Stimulated activated naive CD8-positive, alpha-beta T cell treated with anti-CD3 and anti-CD28 coated beads, Interleukin-15, amount 100 ng/mL, for 72 hours (primary cell): ENCODE data around the gene MADD.

Source experiments
- ATAC-seq: fragments of 150-1000 bp; cut with Tn5 transposase; 2 replicates; pipeline ENCODE4 v1.10.0; 2021; ENCODE audit warnings: mild to moderate bottlenecking, moderate library complexity
- DNase-seq, 2 donors: peaks; one replicate each; pipeline ENCODE4 v3.0.0; 2021 to 2022
- H3K27ac Mint-ChIP-seq, 2 donors: one replicate each; pipeline ENCODE4 v1.8.0; 2022; ENCODE audit warnings: mild to moderate bottlenecking in 2 of 2, mixed read lengths in 2 of 2, moderate library complexity in 2 of 2
- H3K27me3 Mint-ChIP-seq: one replicate; pipeline ENCODE4 v1.8.0; 2022; ENCODE audit warnings: mixed read lengths
- H3K4me1 Mint-ChIP-seq: one replicate; pipeline ENCODE4 v1.8.0; 2022; ENCODE audit warnings: mild to moderate bottlenecking, mixed read lengths
- H3K4me3 Mint-ChIP-seq, 2 donors: one replicate each; pipeline ENCODE4 v1.8.0; 2022; ENCODE audit warnings: mild to moderate bottlenecking in 2 of 2, mixed read lengths in 2 of 2, moderate library complexity in 1 of 2
- H3K9me3 Mint-ChIP-seq, 2 donors: one replicate each; pipeline ENCODE4 v1.8.0; 2022; ENCODE audit warnings: mixed read lengths in 2 of 2

Gene MADD

GRCh38 chr11:47269829-47270305, at the start of gene MADD:
TSS of gene MADD (plus strand) at chr11:47270133.
- no peaks in the 10 kb centered on the region for H3K9me3 Mint-ChIP-seq
- peaks cover 68% of the 10 kb centered on the region for H3K4me1 Mint-ChIP-seq
- H3K4me3 Mint-ChIP-seq: peak within 1 kb of the TSS; percentile 84 to 88
- DNase-seq (peak; percentile 90 to 95), ATAC-seq (peak; percentile 86)
- peak within 1 kb of the TSS; percentile 96 to 99 for H3K27ac Mint-ChIP-seq
- no peaks in the 10 kb centered on the region for H3K27me3 Mint-ChIP-seq

GRCh38 chr11:47220401-47220821, 49.5 kb upstream of the MADD start:
- H3K27me3 Mint-ChIP-seq: no peaks in the 10 kb centered on the region
- H3K4me1 Mint-ChIP-seq: peaks cover 70% of the 10 kb centered on the region
- H3K27ac Mint-ChIP-seq: peak overlapping the region; percentile 28 to 59
- no peak for DNase-seq
- no peaks in the 10 kb centered on the region for H3K9me3 Mint-ChIP-seq
- peak overlapping the region; percentile 4 to 18 for H3K4me3 Mint-ChIP-seq
- no peak for ATAC-seq

DNA sequence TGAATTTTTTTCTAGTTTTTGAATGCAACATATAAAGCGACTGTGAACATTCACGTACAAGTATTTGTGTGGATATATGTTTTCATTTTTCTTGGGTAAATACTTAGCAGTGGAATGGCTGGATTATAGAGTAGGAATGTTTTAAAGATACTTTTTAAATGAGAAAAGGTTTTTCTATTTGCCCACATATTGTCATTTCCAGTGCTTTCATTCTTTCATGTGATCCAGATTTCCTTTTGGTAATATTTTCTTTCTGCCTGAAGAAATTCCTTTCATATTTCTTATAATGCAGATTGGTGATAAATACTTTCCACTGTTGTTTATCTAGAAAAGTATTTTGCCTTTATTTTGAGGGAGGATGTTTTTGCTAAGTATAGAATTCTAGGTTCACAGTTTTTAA, 47.2 kb upstream of the MADD start:
- H3K4me1 Mint-ChIP-seq: peaks cover 63% of the 10 kb centered on the region

GRCh38 chr11:47225552-47226400, 44.2 kb upstream of the MADD start:
- H3K9me3 Mint-ChIP-seq: no peaks in the 10 kb centered on the region
- H3K4me1 Mint-ChIP-seq: peaks cover 43% of the 10 kb centered on the region
- DNase-seq: no peak
- H3K27ac Mint-ChIP-seq: peak overlapping the region; percentile 37 to 88
- peak overlapping the region; percentile 61 to 70 for H3K4me3 Mint-ChIP-seq
- H3K27me3 Mint-ChIP-seq: no peaks in the 10 kb centered on the region
- peak; percentile 99 for ATAC-seq

More for the DNA sequence above, 47.2 kb upstream of the MADD start:
- no peaks in the 10 kb centered on the region for H3K27me3 Mint-ChIP-seq
- H3K27ac Mint-ChIP-seq: no peak overlapping the region
- ATAC-seq: no peak
- no peak overlapping the region for H3K4me3 Mint-ChIP-seq
- DNase-seq: no peak
- H3K9me3 Mint-ChIP-seq: no peaks in the 10 kb centered on the region

DNA sequence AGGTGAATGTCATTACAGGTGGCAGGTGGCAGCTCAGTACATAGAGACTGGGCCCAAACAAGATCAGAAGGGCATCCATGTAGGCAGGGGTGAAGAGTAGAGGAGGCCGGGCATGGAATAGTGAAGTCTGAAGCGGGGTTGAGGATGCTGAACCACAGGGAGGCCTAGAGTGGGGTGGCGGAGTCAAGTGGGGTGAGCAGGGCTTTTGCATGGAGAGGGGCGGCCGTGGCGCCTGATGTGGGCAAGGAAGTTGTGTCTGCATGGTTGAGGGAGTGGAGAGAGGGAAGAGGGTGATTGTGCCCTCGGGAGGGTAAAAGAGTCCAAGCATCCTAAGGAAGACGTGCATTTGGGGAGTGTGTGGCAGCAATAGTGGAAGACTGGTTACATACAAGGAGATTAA, 40.8 kb upstream of the MADD start:
- no peak overlapping the region for H3K4me3 Mint-ChIP-seq
- ATAC-seq (no peak), DNase-seq (no peak)
- no peaks in the 10 kb centered on the region for H3K27me3 Mint-ChIP-seq
- peak overlapping the region in 1 of 2 donors; percentile 62 for H3K27ac Mint-ChIP-seq
- H3K9me3 Mint-ChIP-seq: no peaks in the 10 kb centered on the region
- peaks cover 50% of the 10 kb centered on the region for H3K4me1 Mint-ChIP-seq

GRCh38 chr11:47233051-47233450, 36.9 kb upstream of the MADD start:
- Mint-ChIP-seq H3K4me3 (peak overlapping the region in 1 of 2 donors; percentile 19), H3K9me3 (no peaks in the 10 kb centered on the region), H3K27ac (no peak overlapping the region), H3K4me1 (peaks cover 56% of the 10 kb centered on the region), H3K27me3 (no peaks in the 10 kb centered on the region)
- ATAC-seq (no peak), DNase-seq (no peak)

- DNase-seq: peak in 1 of 2 donors; percentile 23
- peak overlapping the region; percentile 9 to 97 for H3K27ac Mint-ChIP-seq
Observed at GRCh38 chr11:47233989-47234668, 35.8 kb upstream of the MADD start.

GRCh38 chr11:47234669-47235100, 35.2 kb upstream of the MADD start:
- H3K4me1 Mint-ChIP-seq: peaks cover 51% of the 10 kb centered on the region
- no peaks in the 10 kb centered on the region for H3K27me3 Mint-ChIP-seq
- peak; percentile 88 for ATAC-seq
- peak overlapping the region in 1 of 2 donors; percentile 97 for H3K27ac Mint-ChIP-seq
- peak; percentile 26 to 63 for DNase-seq
- no peaks in the 10 kb centered on the region for H3K9me3 Mint-ChIP-seq
- peak overlapping the region; percentile 43 to 64 for H3K4me3 Mint-ChIP-seq

More at GRCh38 chr11:47233989-47234668, 35.8 kb upstream of the MADD start:
- H3K4me3 Mint-ChIP-seq: peak overlapping the region in 1 of 2 donors; percentile 64
- peak; percentile 55 for ATAC-seq
- no peaks in the 10 kb centered on the region for H3K27me3 Mint-ChIP-seq
- H3K9me3 Mint-ChIP-seq: no peaks in the 10 kb centered on the region
- H3K4me1 Mint-ChIP-seq: peaks cover 52% of the 10 kb centered on the region

DNA sequence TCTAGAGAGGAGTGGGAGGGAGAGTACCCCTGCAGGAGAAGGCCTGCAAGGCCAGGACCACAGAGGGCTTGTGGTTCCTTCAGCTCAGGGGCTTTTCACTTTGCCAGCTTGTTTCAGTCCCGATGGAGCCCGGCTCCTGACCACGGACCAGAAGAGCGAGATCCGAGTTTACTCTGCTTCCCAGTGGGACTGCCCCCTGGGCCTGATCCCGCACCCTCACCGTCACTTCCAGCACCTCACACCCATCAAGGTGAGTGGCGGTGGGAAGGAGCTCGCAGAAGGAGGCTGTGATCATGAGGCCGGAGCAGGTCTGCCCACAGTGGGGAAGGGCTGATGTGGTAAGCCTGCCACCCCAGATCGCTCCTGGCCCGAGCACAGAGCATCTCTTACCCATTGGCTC, 34.8 kb upstream of the MADD start:
- peak overlapping the region in 1 of 2 donors; percentile 92 for H3K27ac Mint-ChIP-seq
- peak overlapping the region; percentile 43 to 64 for H3K4me3 Mint-ChIP-seq

GRCh38 chr11:47236482-47236881, 33.5 kb upstream of the MADD start:
- no peaks in the 10 kb centered on the region for H3K27me3 Mint-ChIP-seq
- H3K27ac Mint-ChIP-seq: peak overlapping the region in 1 of 2 donors; percentile 69
- peaks cover 57% of the 10 kb centered on the region for H3K4me1 Mint-ChIP-seq
- no peak overlapping the region for H3K4me3 Mint-ChIP-seq
- DNase-seq: no peak
- no peak for ATAC-seq
- H3K9me3 Mint-ChIP-seq: no peaks in the 10 kb centered on the region

More for the DNA sequence above, 34.8 kb upstream of the MADD start:
- H3K27me3 Mint-ChIP-seq: no peaks in the 10 kb centered on the region
- DNase-seq: no peak
- H3K9me3 Mint-ChIP-seq: no peaks in the 10 kb centered on the region
- ATAC-seq: peak; percentile 21
- peaks cover 55% of the 10 kb centered on the region for H3K4me1 Mint-ChIP-seq

GRCh38 chr11:47239852-47240251, 30.1 kb upstream of the MADD start:
- peak overlapping the region in 1 of 2 donors; percentile 84 for H3K27ac Mint-ChIP-seq
- H3K9me3 Mint-ChIP-seq: no peaks in the 10 kb centered on the region
- no peak overlapping the region for H3K4me3 Mint-ChIP-seq
- no peak for ATAC-seq
- H3K4me1 Mint-ChIP-seq: peaks cover 49% of the 10 kb centered on the region
- H3K27me3 Mint-ChIP-seq: no peaks in the 10 kb centered on the region
- no peak for DNase-seq

GRCh38 chr11:47241841-47242301, 28.1 kb upstream of the MADD start:
- ATAC-seq: peak; percentile 64
- no peak for DNase-seq
- no peaks in the 10 kb centered on the region for H3K27me3 Mint-ChIP-seq
- H3K4me3 Mint-ChIP-seq: no peak overlapping the region
- peak overlapping the region; percentile 59 to 86 for H3K27ac Mint-ChIP-seq
- peaks cover 34% of the 10 kb centered on the region for H3K4me1 Mint-ChIP-seq
- no peaks in the 10 kb centered on the region for H3K9me3 Mint-ChIP-seq

GRCh38 chr11:47242596-47243192, 27.2 kb upstream of the MADD start:
- peaks cover 37% of the 10 kb centered on the region for H3K4me1 Mint-ChIP-seq
- no peaks in the 10 kb centered on the region for H3K27me3 Mint-ChIP-seq
- DNase-seq (no peak), ATAC-seq (peak; percentile 14)
- no peak overlapping the region for H3K4me3 Mint-ChIP-seq
- H3K9me3 Mint-ChIP-seq: no peaks in the 10 kb centered on the region
- peak overlapping the region in 1 of 2 donors; percentile 86 for H3K27ac Mint-ChIP-seq

GRCh38 chr11:47243454-47243853, 26.5 kb upstream of the MADD start:
- peaks cover 38% of the 10 kb centered on the region for H3K4me1 Mint-ChIP-seq
- H3K4me3 Mint-ChIP-seq: peak overlapping the region in 1 of 2 donors; percentile 9
- peak overlapping the region in 1 of 2 donors; percentile 93 for H3K27ac Mint-ChIP-seq
- no peaks in the 10 kb centered on the region for H3K9me3 Mint-ChIP-seq
- ATAC-seq (no peak), DNase-seq (no peak)
- H3K27me3 Mint-ChIP-seq: no peaks in the 10 kb centered on the region
